Caco-2 (cell line): Measurements from ENCODE around the gene TPM1. TPM values are rescaled to one million over a fixed set of nuclear protein-coding genes. Genes with fewer than 3 reads are reported as not detected.

Experiments used
- BruUV-seq: library from RNA; stranded (reverse); fragments of 400-500 nt; replicated peaks from 2 replicates; lab custom pipeline; 2021; lab: Mats Ljungman, UMichigan
- CTCF ChIA-PET: fragments of 300-600 bp; sonication (Branson Sonifier 250); formaldehyde crosslinking; loops from one replicate; lab custom pipeline; 2022; ENCODE audit warnings: antibody characterized with exemption; lab: Charles Lee
- POLR2A ChIA-PET: fragments of 300-600 bp; sonication (Branson Sonifier 250); formaldehyde crosslinking; loops from one replicate; lab custom pipeline; 2022; ENCODE audit warnings: antibody characterized with exemption; lab: Charles Lee
- DNase-seq, 2 experiments: peaks; one replicate each; pipeline versions ENCODE4 v3.0.0 to v3.0.0-alpha.2; 2020 to 2022
- H3K27me3 ChIP-seq: replicated peaks from 2 replicates; pipeline ENCODE4 v1.6.0; 2011; ENCODE audit warnings: low read length; ENCODE audit not compliant: control insufficient read depth, insufficient read depth
- H3K36me3 ChIP-seq: 2 replicates; pipeline ENCODE4 v1.5.1; 2011; ENCODE audit warnings: low read length; ENCODE audit not compliant: control insufficient read depth, insufficient read depth
- H3K4me1 ChIP-seq: fragments of 250-450 bp; sonication (Bioruptor Pico); 2 replicates; pipeline ENCODE4 v1.5.1; 2020; ENCODE audit warnings: mild to moderate bottlenecking
- H3K4me3 ChIP-seq: 2 replicates; pipeline ENCODE4 v1.5.1; 2011; ENCODE audit warnings: low read depth, mild to moderate bottlenecking, control low read depth, low read length
- H3K9me3 ChIP-seq: fragments of 250-450 bp; sonication (Bioruptor Pico); 2 replicates; pipeline ENCODE4 v1.5.1; 2020; ENCODE audit warnings: mild to moderate bottlenecking, moderate library complexity
- H3K27ac Mint-ChIP-seq: one replicate; pipeline ENCODE4 v1.8.0; 2022; ENCODE audit warnings: mixed read lengths; ENCODE audit not compliant: unreplicated experiment
- H3K27me3 Mint-ChIP-seq: one replicate; pipeline ENCODE4 v1.8.0; 2022; ENCODE audit warnings: mixed read lengths; ENCODE audit not compliant: insufficient read depth, unreplicated experiment
- H3K36me3 Mint-ChIP-seq: one replicate; pipeline ENCODE4 v1.8.0; 2022; ENCODE audit warnings: mild to moderate bottlenecking, mixed read lengths; ENCODE audit not compliant: insufficient read depth, unreplicated experiment
- H3K4me1 Mint-ChIP-seq: one replicate; pipeline ENCODE4 v1.8.0; 2022; ENCODE audit warnings: low read depth, mixed read lengths; ENCODE audit not compliant: unreplicated experiment
- H3K4me3 Mint-ChIP-seq: one replicate; pipeline ENCODE4 v1.8.0; 2022; ENCODE audit warnings: mild to moderate bottlenecking, moderate library complexity, mixed read lengths; ENCODE audit not compliant: unreplicated experiment
- H3K9me3 Mint-ChIP-seq: one replicate; pipeline ENCODE4 v1.8.0; 2022; ENCODE audit warnings: mixed read lengths; ENCODE audit not compliant: unreplicated experiment
- CTCF ChIP-seq, 2 experiments: fragments of 200-600 bp in 1 of 2; IDR thresholded peaks; 1 replicate in 1 of 2; 2 replicates in 1 of 2; pipeline versions ENCODE4 v1.5.1 to v1.8.0; 2011 to 2022; ENCODE audit warnings: antibody characterized with exemption in 1 of 2, control low read depth in 1 of 2, inconsistent platforms in 1 of 2, low read depth in 1 of 2, low read length in 1 of 2, mild to moderate bottlenecking in 1 of 2, moderate library complexity in 1 of 2; ENCODE audit not compliant: insufficient read depth in 1 of 2, severe bottlenecking in 1 of 2, unreplicated experiment in 1 of 2
- intact Hi-C: fragments of 100-400 bp; cut with micrococcal nuclease; formaldehyde crosslinking; loops from one replicate; pipeline ENCODE4 v1.10.0; 2022; ENCODE audit not compliant: unreplicated experiment
- total RNA-seq: library from RNA; stranded (reverse); gene quantifications from 2 replicates; pipeline ENCODE4 v1.2.3, GENCODE V29; 2022

The TPM1 gene
- total RNA-seq, 1 experiment from 2014 or later = 193 TPM

DNA sequence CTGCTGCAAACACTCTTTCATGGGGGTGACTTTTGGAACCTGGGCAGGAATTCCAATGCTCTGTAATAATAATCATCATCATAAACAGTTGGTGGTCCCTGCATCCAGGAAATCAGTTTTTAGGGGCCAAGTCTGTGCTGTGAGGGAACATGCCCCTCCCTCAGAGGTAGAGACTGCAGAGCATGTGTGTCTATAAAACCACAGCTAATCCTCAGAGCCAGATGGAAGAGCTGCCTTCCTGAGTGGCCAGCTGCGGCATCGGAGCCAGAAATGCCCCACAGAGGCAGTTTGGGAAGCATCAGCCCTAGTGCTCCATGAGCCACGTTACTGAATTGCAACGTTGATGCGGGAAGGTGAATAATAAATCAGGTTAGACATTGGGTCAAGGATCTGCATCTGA is 12.9 kb upstream of the TPM1 start:
- CTCF ChIA-PET = interaction anchor here (1.8 kb wide), 1 partner anchor 18 kb away, joined by 7 read pairs; no protein-coding TSS in a partner anchor
- no peaks in the 10 kb centered on the region for H3K27me3 ChIP-seq
- H3K4me1 ChIP-seq = peaks cover 4% of the 10 kb centered on the region; the same call in 1 of the 2 replicates
- H3K36me3 ChIP-seq = no peaks in the 10 kb centered on the region
- POLR2A ChIA-PET = no interaction called here
- no peak overlapping the region for H3K4me3 ChIP-seq
- no peaks in the 10 kb centered on the region for H3K9me3 ChIP-seq
- no peaks in the 10 kb centered on the region for H3K9me3 Mint-ChIP-seq
- H3K36me3 Mint-ChIP-seq = no peaks in the 10 kb centered on the region
- no peak overlapping the region for H3K4me3 Mint-ChIP-seq
- H3K4me1 Mint-ChIP-seq = peaks cover 8% of the 10 kb centered on the region
- DNase-seq = no peak
- H3K27me3 Mint-ChIP-seq = no peaks in the 10 kb centered on the region
- no peak overlapping the region for H3K27ac Mint-ChIP-seq
- TF ChIP-seq CTCF (IDR thresholded peaks at IDR 0.05; ENCODE audit: insufficient read depth in 1 of 2, low read depth in 1 of 2, low read length in 1 of 2, severe bottlenecking in 1 of 2, unreplicated experiment in 1 of 2) = no peak
- intact Hi-C loops = no loop called here
- no TSS peak for BruUV-seq

DNA sequence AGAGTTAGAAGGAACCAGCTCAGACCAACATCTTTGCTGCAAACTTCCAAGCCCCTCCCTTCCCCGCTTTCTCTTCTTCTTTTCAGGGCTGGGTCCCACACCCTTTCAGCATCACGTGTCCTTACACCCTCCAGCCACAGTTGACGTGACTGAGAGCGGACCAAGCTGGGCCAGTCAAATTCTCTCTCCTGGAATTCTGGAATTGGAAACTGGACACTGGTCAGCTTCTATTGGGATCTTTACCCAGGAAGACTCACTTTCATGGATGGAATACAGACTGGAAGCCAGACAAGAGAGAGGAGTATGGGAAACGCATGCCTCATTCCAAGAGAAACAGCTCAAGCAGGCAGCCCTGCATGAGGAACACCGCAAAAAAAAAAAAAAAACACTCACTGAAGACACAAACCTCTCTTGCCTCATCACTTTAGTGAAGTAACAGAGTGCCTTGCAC is 12.4 kb upstream of the TPM1 start:
- TF ChIP-seq CTCF (IDR thresholded peaks at IDR 0.05; ENCODE audit: insufficient read depth in 1 of 2, low read depth in 1 of 2, low read length in 1 of 2, severe bottlenecking in 1 of 2, unreplicated experiment in 1 of 2) = no peak
- intact Hi-C loops = no loop called here
- no peaks in the 10 kb centered on the region for H3K27me3 ChIP-seq
- peaks cover 4% of the 10 kb centered on the region; the same call in 1 of the 2 replicates for H3K4me1 ChIP-seq
- Mint-ChIP-seq H3K9me3 (no peaks in the 10 kb centered on the region), H3K4me3 (no peak overlapping the region), H3K36me3 (no peaks in the 10 kb centered on the region), H3K27me3 (no peaks in the 10 kb centered on the region), H3K4me1 (peaks cover 8% of the 10 kb centered on the region), H3K27ac (no peak overlapping the region)
- no peak overlapping the region for H3K4me3 ChIP-seq
- BruUV-seq = no TSS peak
- ChIA-PET CTCF (interaction anchor here (1.8 kb wide), 1 partner anchor 18 kb away, joined by 7 read pairs; no protein-coding TSS in a partner anchor), POLR2A (no interaction called here)
- no peaks in the 10 kb centered on the region for H3K36me3 ChIP-seq
- H3K9me3 ChIP-seq = no peaks in the 10 kb centered on the region
- DNase-seq = no peak

DNA sequence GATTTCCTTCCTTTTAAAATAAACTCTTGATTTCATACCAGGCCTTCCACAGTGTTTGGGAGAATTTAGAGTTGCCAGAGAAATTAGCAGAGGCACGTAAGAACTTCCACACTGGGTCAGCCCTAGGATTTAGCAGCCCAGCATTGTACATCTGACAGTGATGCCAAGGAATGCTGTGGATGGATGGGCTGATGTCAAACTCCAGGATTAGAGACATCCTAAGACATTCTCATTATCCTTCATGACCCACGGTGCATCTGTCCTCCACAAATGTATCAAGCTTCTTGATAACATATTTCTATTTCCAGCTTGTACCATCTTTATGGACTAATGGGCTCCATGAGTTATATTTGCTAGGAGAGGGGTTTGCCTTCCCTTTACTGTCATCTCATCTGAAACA is 8.0 kb upstream of the TPM1 start:
- BruUV-seq = no TSS peak
- Mint-ChIP-seq H3K4me3 (no peak overlapping the region), H3K36me3 (no peaks in the 10 kb centered on the region), H3K27ac (no peak overlapping the region), H3K27me3 (no peaks in the 10 kb centered on the region), H3K4me1 (no peaks in the 10 kb centered on the region), H3K9me3 (no peaks in the 10 kb centered on the region)
- H3K9me3 ChIP-seq = no peaks in the 10 kb centered on the region
- H3K36me3 ChIP-seq = no peaks in the 10 kb centered on the region
- DNase-seq = no peak
- POLR2A ChIA-PET = no interaction called here
- H3K4me3 ChIP-seq = no peak overlapping the region
- intact Hi-C loops = no loop called here
- no peaks in the 10 kb centered on the region for H3K27me3 ChIP-seq
- TF ChIP-seq CTCF (IDR thresholded peaks at IDR 0.05; ENCODE audit: insufficient read depth in 1 of 2, low read depth in 1 of 2, low read length in 1 of 2, severe bottlenecking in 1 of 2, unreplicated experiment in 1 of 2) = no peak
- CTCF ChIA-PET = no interaction called here
- peaks cover 17% of the 10 kb centered on the region for H3K4me1 ChIP-seq
